ENCODE data around the gene SH3RF3. TPM values are rescaled to one million over a fixed set of nuclear protein-coding genes. Genes with fewer than 3 reads are reported as not detected.

Gene SH3RF3
- polyA plus RNA-seq, 1 donor (not counting 4 experiments of a cell fraction or from before 2014, with no cell fraction given), result 0.08 TPM

DNA sequence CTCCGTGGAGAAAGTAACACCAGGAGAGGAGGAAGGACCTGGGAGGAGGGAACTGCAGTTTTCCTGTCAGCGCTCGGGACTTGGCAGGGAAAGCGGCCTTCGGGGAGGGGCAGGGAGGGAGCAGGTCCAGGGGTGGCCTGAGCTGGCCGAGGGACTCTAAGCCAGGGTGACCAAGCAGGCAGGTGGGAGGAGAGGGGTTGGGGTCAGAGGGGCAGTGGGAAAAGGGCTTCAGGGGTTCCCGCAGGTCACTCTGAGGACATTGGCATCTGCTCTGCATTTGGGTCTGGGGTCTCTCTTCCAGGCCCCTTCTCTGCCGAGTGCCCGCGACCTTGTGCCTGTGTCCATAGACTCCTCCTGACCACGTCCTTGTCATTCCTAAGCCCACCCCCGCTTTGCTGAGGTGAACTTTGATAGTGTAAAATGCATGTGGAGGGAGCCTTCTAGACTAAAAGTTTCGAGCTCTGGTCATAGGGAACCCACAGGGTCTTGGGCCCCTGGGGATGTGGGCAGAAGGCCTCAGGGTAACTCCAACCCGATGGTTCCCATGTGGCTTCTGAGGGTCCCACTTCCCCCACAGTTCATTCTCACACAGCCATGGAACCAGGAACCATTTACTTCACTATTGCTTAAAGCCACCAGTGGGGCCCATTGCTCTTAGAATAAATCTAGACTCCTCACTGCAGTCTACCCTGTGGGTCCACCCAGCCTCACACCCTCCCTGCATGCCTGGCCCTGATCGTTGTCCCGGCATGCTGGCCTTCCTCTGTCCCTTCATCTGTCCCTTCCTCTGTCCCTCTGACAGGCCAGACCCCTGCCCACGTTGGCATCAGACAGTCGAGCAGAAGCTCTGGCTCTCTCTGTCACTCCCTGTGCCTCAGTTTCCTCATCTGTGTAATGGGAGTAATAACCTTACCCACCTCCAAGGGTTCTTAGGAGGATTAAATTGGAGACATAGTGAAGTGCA lies 255.6 kb downstream of the SH3RF3 start:
- Histone ChIP-seq H3K27ac (ENCODE audit: control insufficient read depth, insufficient read depth, low read length) (no peak overlapping the region), H3K4me3 (ENCODE audit: control insufficient read depth in 2 of 3, extremely low read depth in 1 of 3, insufficient read depth in 2 of 3, low read depth in 1 of 3, low read length in 3 of 3) (no peak overlapping the region), H2AFZ (ENCODE audit: control insufficient read depth, low read length) (no peak overlapping the region), H3K4me1 (ENCODE audit: control insufficient read depth, extremely low read depth, insufficient read depth, low read length) (peaks cover 9% of the 10 kb centered on the region), H4K20me1 (ENCODE audit: control insufficient read depth, extremely low read depth, insufficient read depth, low read length) (no peaks in the 10 kb centered on the region), H3K9ac (ENCODE audit: control insufficient read depth, extremely low read depth, insufficient read depth, low read length) (no peak overlapping the region), H3K36me3 (ENCODE audit: control insufficient read depth in 2 of 2, extremely low read depth in 1 of 2, insufficient read depth in 2 of 2, low read length in 2 of 2) (no peaks in the 10 kb centered on the region), H3K79me2 (ENCODE audit: control insufficient read depth, insufficient read depth, low read length) (no peaks in the 10 kb centered on the region), H3K4me2 (ENCODE audit: control insufficient read depth, extremely low read depth, insufficient read depth, low read depth, low read length) (no peak overlapping the region), H3K27me3 (ENCODE audit: control insufficient read depth, extremely low read depth, insufficient read depth, low read length) (peaks cover 30% of the 10 kb centered on the region), H3K9me3 (ENCODE audit: control insufficient read depth, low read depth, low read length) (no peaks in the 10 kb centered on the region), H3K9me1 (ENCODE audit: control insufficient read depth, extremely low read depth, insufficient read depth, low read length) (no peaks in the 10 kb centered on the region)
- dilution Hi-C loops (cut with MboI; ENCODE audit: extremely low pct_ligation_motif_present, low sequenced_read_pairs), result no loop called here
- DNase-seq (ENCODE audit: low read depth, low spot score), result no peak
- FAIRE-seq, result no peak
- TF ChIP-seq EZH2 (IDR thresholded peaks at IDR 0.05; ENCODE audit: low read length), result no peak
- TF ChIP-seq, protein P1, sequence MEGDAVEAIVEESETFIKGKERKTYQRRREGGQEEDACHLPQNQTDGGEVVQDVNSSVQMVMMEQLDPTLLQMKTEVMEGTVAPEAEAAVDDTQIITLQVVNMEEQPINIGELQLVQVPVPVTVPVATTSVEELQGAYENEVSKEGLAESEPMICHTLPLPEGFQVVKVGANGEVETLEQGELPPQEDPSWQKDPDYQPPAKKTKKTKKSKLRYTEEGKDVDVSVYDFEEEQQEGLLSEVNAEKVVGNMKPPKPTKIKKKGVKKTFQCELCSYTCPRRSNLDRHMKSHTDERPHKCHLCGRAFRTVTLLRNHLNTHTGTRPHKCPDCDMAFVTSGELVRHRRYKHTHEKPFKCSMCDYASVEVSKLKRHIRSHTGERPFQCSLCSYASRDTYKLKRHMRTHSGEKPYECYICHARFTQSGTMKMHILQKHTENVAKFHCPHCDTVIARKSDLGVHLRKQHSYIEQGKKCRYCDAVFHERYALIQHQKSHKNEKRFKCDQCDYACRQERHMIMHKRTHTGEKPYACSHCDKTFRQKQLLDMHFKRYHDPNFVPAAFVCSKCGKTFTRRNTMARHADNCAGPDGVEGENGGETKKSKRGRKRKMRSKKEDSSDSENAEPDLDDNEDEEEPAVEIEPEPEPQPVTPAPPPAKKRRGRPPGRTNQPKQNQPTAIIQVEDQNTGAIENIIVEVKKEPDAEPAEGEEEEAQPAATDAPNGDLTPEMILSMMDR (optimal IDR thresholded peaks at IDR 0.05 in 1 of 3, IDR thresholded peaks at IDR 0.05 in 1 of 3, conservative IDR thresholded peaks at IDR 0.05 in 1 of 3; ENCODE audit: extremely low read depth in 1 of 3, insufficient read depth in 2 of 3, low read length in 3 of 3), result no peak

DNA sequence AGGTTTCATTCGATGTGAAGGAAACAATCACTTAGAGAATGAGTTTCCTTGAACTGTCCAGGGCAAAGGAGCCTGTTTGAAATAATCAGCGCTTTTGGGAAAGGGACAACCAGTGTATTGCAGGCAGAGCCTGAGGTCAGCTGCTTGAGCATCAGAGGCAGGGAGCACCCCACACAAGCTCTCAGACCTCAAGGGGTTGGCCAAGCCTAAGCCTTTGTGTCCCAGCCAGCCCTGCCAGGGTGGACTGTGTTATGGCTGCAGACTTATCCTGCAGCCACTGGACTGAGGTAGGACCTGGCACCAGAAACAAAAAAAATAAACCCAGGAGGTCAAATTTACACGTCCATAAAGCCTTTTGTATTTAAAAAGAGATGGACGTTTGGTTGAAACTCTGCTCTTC lies 256.5 kb downstream of the SH3RF3 start:
- DNase-seq (ENCODE audit: low read depth, low spot score) (no peak), FAIRE-seq (no peak)
- Histone ChIP-seq H4K20me1 (ENCODE audit: control insufficient read depth, extremely low read depth, insufficient read depth, low read length) (no peaks in the 10 kb centered on the region), H3K79me2 (ENCODE audit: control insufficient read depth, insufficient read depth, low read length) (no peaks in the 10 kb centered on the region), H3K9ac (ENCODE audit: control insufficient read depth, extremely low read depth, insufficient read depth, low read length) (no peak overlapping the region), H3K4me3 (ENCODE audit: control insufficient read depth in 2 of 3, extremely low read depth in 1 of 3, insufficient read depth in 2 of 3, low read depth in 1 of 3, low read length in 3 of 3) (no peak overlapping the region), H3K36me3 (ENCODE audit: control insufficient read depth in 2 of 2, extremely low read depth in 1 of 2, insufficient read depth in 2 of 2, low read length in 2 of 2) (no peaks in the 10 kb centered on the region), H3K4me2 (ENCODE audit: control insufficient read depth, extremely low read depth, insufficient read depth, low read depth, low read length) (no peak overlapping the region), H2AFZ (ENCODE audit: control insufficient read depth, low read length) (no peak overlapping the region), H3K27ac (ENCODE audit: control insufficient read depth, insufficient read depth, low read length) (no peak overlapping the region), H3K9me1 (ENCODE audit: control insufficient read depth, extremely low read depth, insufficient read depth, low read length) (no peaks in the 10 kb centered on the region), H3K4me1 (ENCODE audit: control insufficient read depth, extremely low read depth, insufficient read depth, low read length) (peaks cover 9% of the 10 kb centered on the region), H3K27me3 (ENCODE audit: control insufficient read depth, extremely low read depth, insufficient read depth, low read length) (peaks cover 30% of the 10 kb centered on the region), H3K9me3 (ENCODE audit: control insufficient read depth, low read depth, low read length) (no peaks in the 10 kb centered on the region)
- dilution Hi-C loops (cut with MboI; ENCODE audit: extremely low pct_ligation_motif_present, low sequenced_read_pairs), result no loop called here
- TF ChIP-seq, protein P1 (optimal IDR thresholded peaks at IDR 0.05 in 1 of 3, IDR thresholded peaks at IDR 0.05 in 1 of 3, conservative IDR thresholded peaks at IDR 0.05 in 1 of 3; ENCODE audit: extremely low read depth in 1 of 3, insufficient read depth in 2 of 3, low read length in 3 of 3), result no peak
- no peak for TF ChIP-seq EZH2 (IDR thresholded peaks at IDR 0.05; ENCODE audit: low read length)

All from keratinocyte (primary cell).